ENCODE data around the gene ZNF724. TPM values are rescaled to one million over a fixed set of nuclear protein-coding genes. Genes with fewer than 3 reads are reported as not detected.

The ZNF724 gene
- total RNA-seq: 0.22 and 14.2 TPM in 2 replicates

DNA sequence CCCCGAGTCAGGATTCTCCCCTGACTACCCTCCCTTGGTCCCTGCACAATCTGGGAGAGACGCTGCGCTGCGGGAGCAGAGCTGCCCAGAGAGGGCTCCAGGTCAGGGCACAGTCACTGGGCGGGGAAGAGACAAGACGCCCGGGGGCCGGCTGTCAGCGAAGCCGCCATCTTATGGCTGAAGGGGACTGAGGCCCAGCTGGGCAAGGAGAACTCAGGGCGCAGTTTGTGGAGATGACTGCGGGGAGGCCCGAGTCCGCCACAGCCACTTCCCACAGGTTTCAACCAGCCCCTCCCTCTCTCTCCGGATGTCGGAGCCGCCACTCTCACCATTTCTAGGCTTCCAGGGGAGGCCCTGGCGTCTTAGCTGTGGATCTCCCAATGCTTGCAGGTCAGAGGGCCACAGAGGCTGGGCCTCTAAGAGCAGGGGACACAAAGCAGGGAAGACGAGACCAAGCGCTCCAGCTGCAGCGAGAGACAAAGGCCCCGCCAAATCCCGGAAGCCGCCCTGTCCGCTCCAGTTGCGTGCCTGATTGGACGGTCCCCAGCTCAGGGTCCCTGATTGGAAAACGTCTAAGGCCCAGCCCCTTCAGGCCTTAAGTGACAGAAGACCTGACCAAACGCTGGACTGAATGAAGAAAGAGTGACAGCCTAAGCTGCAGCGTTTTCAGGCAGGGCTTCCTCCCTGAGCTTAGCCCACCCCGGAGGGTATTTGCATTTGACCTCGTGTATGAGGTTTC, at the start of gene ZNF724:
Gene ZNF724 (minus strand): TSS at position 484 of the 739 bp plus-strand sequence. CDS start 152 bp downstream, at position 332.

Small RNA genes within 50 kb of the gene (small RNA-seq; reads per million reads assigned to genes)
- not detected for gene VN1R91P (ENCODE audit: low replicate concordance)

Other genes with a start within 250 kb of the ZNF724 start
- gene ZNF728, start 247.2 kb downstream of the ZNF724 start, total RNA-seq: not detected in 2 replicates
- 0.88 and 1.6 TPM in 2 replicates for gene ZNF730, start 133.4 kb downstream of the ZNF724 start, total RNA-seq
- 11.5 and 12.0 TPM in 2 replicates for gene ZNF91, start 145.1 kb upstream of the ZNF724 start, total RNA-seq

All from placental pericyte (primary cell).